ENCODE data around the gene MC2R. TPM values are rescaled to one million over a fixed set of nuclear protein-coding genes. Genes with fewer than 3 reads are reported as not detected.

The MC2R gene
- total and polyA plus RNA-seq, 2 donors from 2014 or later = not detected

- Histone ChIP-seq H3K4me1 (ENCODE audit: control insufficient read depth in 2 of 3, insufficient read depth in 2 of 3, low read depth in 1 of 3, low read length in 3 of 3) (no peaks in the 10 kb centered on the region), H3K9me3 (ENCODE audit: control insufficient read depth in 2 of 3, insufficient read depth in 1 of 3, low read length in 3 of 3) (no peaks in the 10 kb centered on the region), H3K27ac (ENCODE audit: low read depth in 2 of 2, low read length in 2 of 2) (no peak overlapping the region), H3K4me3 (ENCODE audit: low read length in 3 of 3) (no peak overlapping the region), H3K9ac (ENCODE audit: low read length in 3 of 3) (no peak overlapping the region), H3K36me3 (ENCODE audit: control insufficient read depth in 2 of 3, insufficient read depth in 3 of 3, low read length in 3 of 3) (no peaks in the 10 kb centered on the region), H3K27me3 (ENCODE audit: control insufficient read depth, insufficient read depth, low read length) (no peaks in the 10 kb centered on the region)
- intact Hi-C loops (cut with DNase I) = no loop called here
- FAIRE-seq (no peak), DNase-seq (no peak)
- no peak for TF ChIP-seq CTCF (IDR thresholded peaks at IDR 0.05; ENCODE audit: borderline replicate concordance, extremely low read depth, insufficient read depth)
Measured at GRCh38 chr18:13913205-13913604, 2.1 kb downstream of the MC2R start.

GRCh38 chr18:13912601-13913000, 2.7 kb downstream of the MC2R start:
- TF ChIP-seq CTCF (IDR thresholded peaks at IDR 0.05; ENCODE audit: borderline replicate concordance, extremely low read depth, insufficient read depth) = no peak
- Histone ChIP-seq H3K27ac (ENCODE audit: low read depth in 2 of 2, low read length in 2 of 2) (no peak overlapping the region), H3K9ac (ENCODE audit: low read length in 3 of 3) (no peak overlapping the region), H3K4me3 (ENCODE audit: low read length in 3 of 3) (no peak overlapping the region), H3K9me3 (ENCODE audit: control insufficient read depth in 2 of 3, insufficient read depth in 1 of 3, low read length in 3 of 3) (no peaks in the 10 kb centered on the region), H3K4me1 (ENCODE audit: control insufficient read depth in 2 of 3, insufficient read depth in 2 of 3, low read depth in 1 of 3, low read length in 3 of 3) (no peaks in the 10 kb centered on the region), H3K36me3 (ENCODE audit: control insufficient read depth in 2 of 3, insufficient read depth in 3 of 3, low read length in 3 of 3) (no peaks in the 10 kb centered on the region), H3K27me3 (ENCODE audit: control insufficient read depth, insufficient read depth, low read length) (no peaks in the 10 kb centered on the region)
- intact Hi-C loops (cut with DNase I) = no loop called here
- DNase-seq = no peak
- FAIRE-seq = no peak

GRCh38 chr18:13910986-13911385, 4.3 kb downstream of the MC2R start:
- H3K9me3 ChIP-seq (ENCODE audit: control insufficient read depth in 2 of 3, insufficient read depth in 1 of 3, low read length in 3 of 3) = no peaks in the 10 kb centered on the region
- no peaks in the 10 kb centered on the region for H3K4me1 ChIP-seq (ENCODE audit: control insufficient read depth in 2 of 3, insufficient read depth in 2 of 3, low read depth in 1 of 3, low read length in 3 of 3)
- intact Hi-C loops (cut with DNase I) = no loop called here
- H3K27me3 ChIP-seq (ENCODE audit: control insufficient read depth, insufficient read depth, low read length) = no peaks in the 10 kb centered on the region
- no peak overlapping the region for H3K9ac ChIP-seq (ENCODE audit: low read length in 3 of 3)
- no peak for DNase-seq
- no peak for FAIRE-seq
- no peak for TF ChIP-seq CTCF (IDR thresholded peaks at IDR 0.05; ENCODE audit: borderline replicate concordance, extremely low read depth, insufficient read depth)
- no peak overlapping the region for H3K27ac ChIP-seq (ENCODE audit: low read depth in 2 of 2, low read length in 2 of 2)
- no peak overlapping the region for H3K4me3 ChIP-seq (ENCODE audit: low read length in 3 of 3)
- no peaks in the 10 kb centered on the region for H3K36me3 ChIP-seq (ENCODE audit: control insufficient read depth in 2 of 3, insufficient read depth in 3 of 3, low read length in 3 of 3)

DNA sequence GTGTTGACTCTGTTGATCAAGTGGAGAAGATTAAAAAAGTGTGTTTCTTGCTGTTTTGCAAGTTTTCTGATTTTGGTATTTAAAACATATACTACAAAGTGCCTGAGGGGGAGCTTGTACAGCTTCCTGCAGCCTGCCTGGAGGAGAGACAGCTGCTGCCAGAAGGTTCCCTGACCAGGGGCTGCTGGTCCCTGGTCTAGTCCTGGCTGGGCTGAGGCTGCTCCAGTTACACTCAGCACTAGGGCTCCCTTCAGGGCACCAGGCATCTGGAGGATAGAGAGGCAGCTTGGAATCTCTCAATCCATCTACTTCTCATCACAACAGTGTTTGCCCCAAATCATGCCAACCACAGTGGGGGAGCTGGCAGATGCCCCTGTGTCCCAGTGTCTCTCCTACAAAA, 4.8 kb downstream of the MC2R start:
- no peak for TF ChIP-seq CTCF (IDR thresholded peaks at IDR 0.05; ENCODE audit: borderline replicate concordance, extremely low read depth, insufficient read depth)
- Histone ChIP-seq H3K9ac (ENCODE audit: low read length in 3 of 3) (no peak overlapping the region), H3K4me3 (ENCODE audit: low read length in 3 of 3) (no peak overlapping the region), H3K4me1 (ENCODE audit: control insufficient read depth in 2 of 3, insufficient read depth in 2 of 3, low read depth in 1 of 3, low read length in 3 of 3) (no peaks in the 10 kb centered on the region), H3K27me3 (ENCODE audit: control insufficient read depth, insufficient read depth, low read length) (no peaks in the 10 kb centered on the region), H3K9me3 (ENCODE audit: control insufficient read depth in 2 of 3, insufficient read depth in 1 of 3, low read length in 3 of 3) (no peaks in the 10 kb centered on the region), H3K27ac (ENCODE audit: low read depth in 2 of 2, low read length in 2 of 2) (no peak overlapping the region), H3K36me3 (ENCODE audit: control insufficient read depth in 2 of 3, insufficient read depth in 3 of 3, low read length in 3 of 3) (no peaks in the 10 kb centered on the region)
- FAIRE-seq = no peak
- peak in 1 of 5 donors; percentile 41 for DNase-seq
- intact Hi-C loops (cut with DNase I) = no loop called here

Measured in kidney (tissue), 14 donors.